A204.1 (cell line): ENCODE measurements around the gene WASHC2C.
"Not testable (repeated sequence)": the region's sequence is repeated elsewhere in the genome, so short reads cannot be mapped to it uniquely, and the experiment has no call there.

Source experiments
- FAIRE-seq: peaks from 2 replicates; lab custom pipeline; 2012; peaks lifted over from hg19 to GRCh38; lab: Jason Lieb, UNC

WASHC2C gene

GRCh38 chr10:45726703-45727420 is at the start of gene WASHC2C:
TSS of gene WASHC2C (plus strand) at chr10:45727266. CDS start at chr10:45727318, 52 bp downstream.
- not testable (repeated sequence) for FAIRE-seq

- FAIRE-seq: not testable (repeated sequence)
Measured at GRCh38 chr10:45678467-45678866, 48.6 kb upstream of the WASHC2C start.

- FAIRE-seq: not testable (repeated sequence)
Measured at GRCh38 chr10:45710200-45710796, 16.8 kb upstream of the WASHC2C start.

- FAIRE-seq: not testable (repeated sequence)
Measured at GRCh38 chr10:45711223-45711622, 15.8 kb upstream of the WASHC2C start.

GRCh38 chr10:45717053-45717452 is 10.0 kb upstream of the WASHC2C start:
- not testable (repeated sequence) for FAIRE-seq

GRCh38 chr10:45717642-45718041 is 9.4 kb upstream of the WASHC2C start:
- FAIRE-seq: not testable (repeated sequence)

GRCh38 chr10:45721503-45721902 is 5.6 kb upstream of the WASHC2C start:
- FAIRE-seq: not testable (repeated sequence)

GRCh38 chr10:45723851-45724250 is 3.2 kb upstream of the WASHC2C start:
- FAIRE-seq: not testable (repeated sequence)

- not testable (repeated sequence) for FAIRE-seq
Measured at GRCh38 chr10:45727421-45727965, 427 bp downstream of the WASHC2C start.

GRCh38 chr10:45734449-45734848 is 7.4 kb downstream of the WASHC2C start:
- peak; percentile 6 for FAIRE-seq

GRCh38 chr10:45734867-45735266 is 7.8 kb downstream of the WASHC2C start:
- peak; percentile 87 for FAIRE-seq

GRCh38 chr10:45741559-45741958 is 14.5 kb downstream of the WASHC2C start:
- not testable (repeated sequence) for FAIRE-seq

- FAIRE-seq: not testable (repeated sequence)
Measured at GRCh38 chr10:45742014-45742413, 14.9 kb downstream of the WASHC2C start.

GRCh38 chr10:45751141-45751540 is 24.1 kb downstream of the WASHC2C start:
- FAIRE-seq: not testable (repeated sequence)

GRCh38 chr10:45752210-45752609 is 25.1 kb downstream of the WASHC2C start:
- not testable (repeated sequence) for FAIRE-seq

- not testable (repeated sequence) for FAIRE-seq
Measured at GRCh38 chr10:45753979-45754495, 27.0 kb downstream of the WASHC2C start.

GRCh38 chr10:45755083-45755482 is 28.0 kb downstream of the WASHC2C start:
- FAIRE-seq: not testable (repeated sequence)

GRCh38 chr10:45756065-45756464 is 29.0 kb downstream of the WASHC2C start:
- FAIRE-seq: not testable (repeated sequence)

- not testable (repeated sequence) for FAIRE-seq
Measured at GRCh38 chr10:45757661-45758396, 30.8 kb downstream of the WASHC2C start.

- not testable (repeated sequence) for FAIRE-seq
Measured at GRCh38 chr10:45761622-45762021, 34.6 kb downstream of the WASHC2C start.

GRCh38 chr10:45763037-45763436 is 36.0 kb downstream of the WASHC2C start:
- not testable (repeated sequence) for FAIRE-seq

GRCh38 chr10:45768334-45768733 is 41.3 kb downstream of the WASHC2C start:
- FAIRE-seq: not testable (repeated sequence)
